Fibroblast of peridontal ligament (primary cell): ENCODE results near the gene HABP2.

Experiments used
- DNase-seq: peaks from one replicate; pipeline ENCODE4 v3.0.0-alpha.2; 2010; ENCODE audit errors: extremely low read depth

The HABP2 gene

DNA sequence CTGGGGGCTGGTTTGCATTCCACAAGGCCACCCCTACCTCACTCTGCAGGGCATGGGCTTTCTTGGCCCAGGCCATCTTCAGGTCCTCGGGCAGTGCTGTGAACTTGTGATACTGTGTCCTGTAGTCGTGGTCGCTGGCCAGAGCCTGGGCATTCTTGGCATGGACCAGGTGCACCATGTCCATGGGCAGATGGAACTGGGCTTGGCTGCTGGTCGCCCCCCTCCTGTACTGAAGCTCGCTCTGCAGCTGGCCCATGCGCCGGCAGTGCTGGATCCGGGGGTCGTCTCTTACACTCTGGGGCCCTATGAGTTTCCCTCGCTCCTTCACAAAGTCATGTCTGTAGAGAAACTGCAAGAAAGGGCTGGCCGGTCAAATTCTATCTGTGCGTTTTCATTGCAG, 51.7 kb downstream of the HABP2 start:
- no peak for DNase-seq

DNA sequence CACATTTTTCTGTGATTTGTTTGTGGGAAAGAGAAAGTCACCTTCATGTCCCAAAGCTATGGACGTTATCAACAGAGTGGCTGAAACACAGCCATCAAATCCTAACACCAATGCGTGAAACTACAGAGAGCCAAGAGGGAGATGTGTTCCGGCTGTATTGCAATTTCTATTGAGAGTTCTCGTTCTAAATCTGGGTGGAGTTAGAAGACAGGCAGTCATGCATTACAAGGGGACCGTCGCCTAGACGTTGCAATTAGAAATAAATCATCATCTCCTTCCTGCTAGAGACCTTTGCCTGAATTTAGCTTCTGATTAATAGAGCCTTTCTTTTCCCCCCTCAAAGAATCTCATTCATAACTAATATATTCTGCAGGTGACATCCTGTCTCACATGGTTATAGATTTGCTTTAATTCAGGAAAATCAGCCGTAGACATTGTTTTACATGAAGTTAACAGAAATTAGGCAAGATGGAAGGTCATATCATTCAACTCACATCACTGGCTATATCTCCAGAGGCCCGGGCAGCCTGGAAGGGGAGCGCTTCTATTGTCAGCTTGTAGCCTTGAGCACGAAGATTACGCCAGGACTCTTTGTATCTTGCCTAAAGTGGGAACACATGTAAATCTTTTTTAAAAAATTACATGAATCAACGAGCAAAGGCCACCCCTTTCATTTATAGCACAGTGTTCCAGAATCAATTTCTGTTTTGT, 52.6 kb downstream of the HABP2 start:
- DNase-seq = no peak

DNA sequence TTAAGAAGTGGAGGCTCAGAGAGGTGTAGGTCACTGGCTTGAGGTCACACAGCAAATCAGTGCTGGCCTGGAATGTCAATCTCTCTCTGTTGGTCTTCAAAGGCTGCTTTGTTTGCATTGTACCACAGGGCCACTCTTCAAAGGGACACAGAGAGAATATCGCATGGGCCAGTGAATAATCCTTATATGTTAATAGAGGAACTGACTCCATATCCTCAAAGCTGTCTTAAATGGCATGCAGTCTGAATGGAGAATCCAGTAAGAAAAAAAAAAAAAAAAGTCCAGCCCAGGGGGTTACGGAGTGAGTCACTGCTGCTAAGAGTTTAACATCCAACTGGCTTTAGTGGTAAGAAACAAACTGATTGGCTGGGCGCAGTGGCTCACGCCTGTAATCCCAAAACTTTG, 56.9 kb downstream of the HABP2 start:
- DNase-seq = peak; percentile 7

DNA sequence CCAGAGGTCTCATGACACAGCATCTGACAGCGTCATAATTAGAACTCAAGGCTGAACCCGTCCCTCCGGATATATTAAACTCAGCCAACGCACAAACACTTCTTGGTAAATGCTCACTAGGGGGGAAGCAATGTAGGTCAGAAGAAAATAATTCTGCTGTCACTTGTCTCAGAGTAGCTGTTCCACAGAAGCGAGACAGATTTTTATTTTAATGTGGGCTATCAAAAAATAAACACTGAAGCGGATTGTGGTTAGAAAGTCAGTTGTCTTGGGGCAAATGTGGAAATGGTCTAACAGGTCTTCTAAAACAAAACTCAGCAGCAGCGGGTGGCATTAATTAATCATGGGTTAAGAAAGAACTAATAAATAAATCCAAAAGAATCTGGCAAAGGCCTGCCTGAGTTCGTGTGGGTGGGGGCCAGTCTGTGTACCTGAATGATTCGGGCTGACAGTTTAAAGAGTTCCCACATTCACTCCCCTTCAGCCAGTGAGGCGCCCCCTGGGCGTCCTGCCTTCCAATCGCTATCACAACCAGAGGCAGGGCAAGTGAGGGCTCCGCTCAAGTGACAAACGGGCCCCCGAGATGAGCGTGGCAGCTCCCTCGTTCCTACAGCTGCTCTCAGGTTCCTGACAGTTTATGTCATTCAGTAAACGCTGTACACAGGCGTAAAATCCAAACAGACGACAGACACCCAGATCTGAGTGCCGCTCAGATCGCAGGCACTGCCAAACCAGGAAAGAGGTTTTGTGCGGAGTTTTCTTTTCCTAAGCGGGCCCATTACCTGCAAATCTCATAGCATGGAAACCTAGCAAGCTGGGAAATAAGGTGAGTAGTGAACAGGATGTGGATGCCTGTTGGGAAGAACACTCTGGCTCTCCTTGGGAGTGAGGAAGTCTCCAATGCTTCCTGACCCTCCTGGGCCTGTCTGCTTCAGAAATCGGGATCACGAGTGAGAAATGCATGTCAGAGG, 58.1 kb downstream of the HABP2 start:
- DNase-seq = no peak

DNA sequence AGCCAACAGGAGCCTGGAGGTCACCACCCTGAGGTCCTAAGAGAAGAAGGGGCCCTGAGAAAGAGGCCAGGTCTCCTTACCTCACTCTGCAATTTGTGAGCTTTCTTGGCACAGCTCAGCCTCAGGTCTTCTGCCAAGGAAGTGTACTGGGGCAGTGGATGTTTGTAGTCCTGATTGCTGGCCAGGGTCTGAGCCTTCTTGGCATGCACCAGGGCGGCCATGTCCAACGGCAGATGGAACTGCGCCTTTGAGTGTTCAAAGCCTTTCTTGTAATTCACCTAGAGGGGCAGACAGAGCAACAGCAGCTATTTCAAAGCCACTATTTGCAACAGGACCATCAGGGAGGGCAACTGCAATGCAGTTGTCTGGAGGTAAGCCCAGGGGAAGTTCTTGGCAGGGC, 59.3 kb downstream of the HABP2 start:
- DNase-seq = no peak

DNA sequence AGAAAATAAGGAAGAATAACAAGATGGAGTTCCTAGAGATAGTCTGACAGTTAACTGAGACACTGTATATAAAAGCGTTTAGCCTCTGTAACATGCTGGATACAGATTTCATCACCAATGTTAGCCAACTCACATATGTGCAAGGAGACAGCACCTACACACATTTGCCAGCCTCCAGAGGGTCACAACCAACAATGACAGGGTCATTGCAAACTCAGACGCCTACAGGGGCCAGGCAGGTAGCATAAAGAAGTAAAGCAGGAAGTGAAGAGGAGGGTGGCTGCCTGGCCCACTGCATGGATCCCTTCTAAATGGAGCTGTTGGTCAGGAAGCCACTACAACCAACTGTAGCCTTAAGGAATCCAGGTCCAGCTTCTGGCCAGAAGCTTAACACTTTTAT, 60.6 kb downstream of the HABP2 start:
- DNase-seq = no peak

DNA sequence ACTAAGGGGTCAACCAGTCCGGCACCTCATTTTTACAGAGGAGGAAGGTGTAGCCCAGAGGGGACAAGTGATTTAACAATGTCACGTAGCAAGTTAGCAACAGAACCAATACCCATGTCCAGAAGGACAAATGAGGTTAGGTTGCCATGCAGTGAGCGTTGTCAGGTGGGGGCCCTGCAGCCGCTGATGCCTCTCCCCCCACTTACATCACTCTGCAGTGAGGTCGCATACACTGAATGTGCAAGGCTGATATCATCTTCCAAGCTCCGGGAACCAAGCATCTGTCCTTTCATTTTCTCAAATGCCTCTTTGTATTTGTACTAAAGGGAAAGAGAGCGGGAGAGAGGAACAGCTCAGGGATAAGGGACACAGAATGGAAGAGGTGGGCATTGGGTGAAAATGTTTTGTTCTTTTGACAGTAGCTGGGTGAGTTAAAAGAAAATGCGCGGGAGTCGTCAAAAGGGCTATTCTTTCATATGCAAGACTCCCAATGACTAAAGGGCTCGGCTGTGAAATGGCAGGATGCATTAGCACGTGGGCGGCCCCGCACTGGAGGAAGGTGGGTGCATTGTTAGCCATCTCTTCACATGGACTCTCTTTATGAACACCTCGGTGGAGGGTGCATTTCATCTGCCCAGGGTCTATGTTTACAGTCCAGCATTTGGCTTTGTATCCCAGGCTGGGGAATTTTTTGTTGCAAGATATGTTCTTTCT, 61.3 kb downstream of the HABP2 start:
- no peak for DNase-seq

DNA sequence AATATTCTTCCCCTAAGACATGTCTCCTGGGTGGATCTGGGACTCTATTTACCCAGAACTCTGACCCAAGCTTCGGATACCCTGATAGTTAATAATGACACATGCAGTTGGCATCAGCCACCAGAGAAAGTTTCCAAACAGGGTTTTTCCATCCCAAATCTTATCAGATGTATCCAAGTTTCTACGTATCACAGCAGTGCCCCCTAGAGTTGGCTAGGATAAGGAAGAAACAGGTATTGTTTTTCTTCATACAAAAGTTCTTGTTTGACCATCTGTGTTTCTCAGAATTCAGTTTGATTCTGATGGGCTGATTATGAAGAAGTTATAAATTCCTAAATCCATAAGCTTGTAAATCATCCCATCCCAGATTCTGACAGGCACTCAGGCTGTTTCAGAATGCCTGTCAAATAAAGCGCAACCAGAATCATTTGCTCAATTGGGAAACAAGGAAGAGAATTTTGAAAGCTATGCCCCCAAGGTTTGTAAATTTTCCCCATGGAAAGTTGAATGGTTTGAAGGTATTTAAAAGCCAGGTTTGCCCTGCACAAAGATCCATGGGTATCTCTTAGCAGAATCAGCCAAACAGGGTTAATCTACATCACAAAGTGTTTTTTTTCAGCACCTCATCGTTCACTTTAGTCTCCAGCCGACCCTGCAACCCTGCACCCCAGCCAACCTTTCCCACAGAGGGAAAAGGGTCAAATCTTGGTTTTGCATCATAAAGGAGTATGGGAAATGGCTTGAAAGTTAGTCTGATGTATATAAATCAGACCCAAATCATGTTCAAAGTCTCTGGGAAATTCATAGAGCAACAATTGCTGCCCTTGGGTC, 63.6 kb downstream of the HABP2 start:
- DNase-seq = no peak

DNA sequence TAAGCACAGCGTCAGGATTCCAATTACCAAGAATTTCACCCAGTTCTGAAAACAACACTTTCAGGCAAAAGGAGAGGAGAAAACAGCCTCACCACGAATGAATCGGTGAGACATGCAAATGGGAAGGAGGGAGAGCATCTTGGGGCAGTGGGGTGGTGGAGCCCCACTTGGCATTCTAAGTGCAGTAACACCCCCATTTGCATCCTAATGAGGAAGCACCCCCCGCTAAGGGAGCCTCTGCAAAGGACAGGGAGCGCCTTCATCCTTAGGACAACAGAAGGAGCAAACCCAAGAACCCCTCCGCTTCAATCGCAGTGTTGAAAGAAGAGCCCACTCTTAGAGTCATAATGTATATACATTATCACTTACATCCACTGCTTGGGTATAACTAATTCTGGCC, 64.2 kb downstream of the HABP2 start:
- DNase-seq = no peak

DNA sequence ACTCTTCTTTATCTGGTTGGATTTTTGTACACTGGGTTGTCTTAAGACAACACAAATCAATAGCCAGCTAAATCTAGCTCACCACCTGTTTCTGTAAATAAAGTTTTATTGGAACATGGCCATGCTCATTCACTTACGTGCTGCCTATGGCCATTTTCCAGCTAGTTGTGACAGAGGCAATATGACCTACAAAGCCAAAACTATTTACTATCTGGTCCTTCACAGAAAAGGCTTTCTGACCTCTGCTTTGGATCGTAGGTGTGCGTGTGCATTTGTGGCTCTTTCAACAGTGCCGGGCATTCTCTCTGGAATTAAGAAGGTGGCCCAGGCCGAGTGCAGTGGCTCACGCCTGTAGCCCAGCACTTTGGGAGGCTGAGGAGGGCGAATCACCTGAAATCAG, 65.5 kb downstream of the HABP2 start:
- no peak for DNase-seq

DNA sequence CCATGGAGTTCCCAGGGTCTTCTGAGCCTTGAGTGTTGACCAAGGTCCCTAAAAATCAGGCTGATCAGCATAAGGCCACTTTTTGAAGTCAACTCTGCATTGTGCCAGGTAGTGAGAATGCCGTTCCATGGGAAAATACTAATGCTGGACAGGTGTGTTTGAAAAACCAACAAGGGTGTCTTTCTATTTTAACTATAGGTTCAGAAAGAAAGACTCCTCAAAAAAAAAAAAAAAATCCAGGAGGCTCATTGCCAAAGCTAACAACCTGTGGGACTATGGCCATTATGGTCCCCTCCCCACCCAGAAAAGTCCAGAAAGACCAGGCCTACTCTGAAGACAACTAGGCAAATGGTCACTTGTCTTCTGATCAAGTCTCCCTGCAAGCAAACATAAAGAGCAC, 66.5 kb downstream of the HABP2 start:
- DNase-seq = no peak

DNA sequence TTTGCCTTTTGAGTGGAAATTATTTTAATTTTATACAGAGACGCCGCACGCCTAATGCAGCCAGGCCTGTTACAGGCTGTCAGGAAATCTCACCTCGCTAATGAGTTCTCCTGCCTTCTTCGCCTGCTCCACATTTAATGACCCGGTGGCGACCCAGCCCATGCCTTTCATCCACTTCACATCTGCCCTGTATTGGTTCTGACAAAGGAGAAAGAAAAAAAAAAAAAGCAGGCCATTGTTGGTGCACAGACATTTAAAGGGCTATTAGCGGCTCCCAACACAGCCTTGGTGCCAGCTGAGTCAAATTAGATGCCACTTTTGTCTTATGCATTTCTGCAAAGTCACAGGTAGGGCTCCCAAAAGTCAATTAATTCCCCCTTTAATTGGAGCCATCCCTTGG, 67.7 kb downstream of the HABP2 start:
- no peak for DNase-seq

DNA sequence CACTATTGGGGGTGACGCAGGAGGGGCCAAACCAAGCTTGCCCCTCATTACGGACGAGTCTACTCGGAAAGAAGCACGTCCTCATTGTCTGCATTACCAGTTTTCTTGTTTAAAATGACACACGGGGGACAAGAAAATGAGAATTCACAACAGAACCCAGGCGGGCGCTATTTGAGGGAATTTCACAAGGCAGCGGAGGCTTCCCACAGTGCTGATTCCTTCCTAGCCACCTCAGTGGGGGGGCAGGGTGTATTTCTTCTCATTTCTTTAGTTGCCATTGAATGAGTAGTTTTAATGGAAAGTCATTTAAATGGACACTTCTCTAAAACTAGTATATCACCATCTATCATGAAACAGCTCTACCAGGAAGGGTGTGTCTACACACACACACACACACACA, 68.1 kb downstream of the HABP2 start:
- no peak for DNase-seq

DNA sequence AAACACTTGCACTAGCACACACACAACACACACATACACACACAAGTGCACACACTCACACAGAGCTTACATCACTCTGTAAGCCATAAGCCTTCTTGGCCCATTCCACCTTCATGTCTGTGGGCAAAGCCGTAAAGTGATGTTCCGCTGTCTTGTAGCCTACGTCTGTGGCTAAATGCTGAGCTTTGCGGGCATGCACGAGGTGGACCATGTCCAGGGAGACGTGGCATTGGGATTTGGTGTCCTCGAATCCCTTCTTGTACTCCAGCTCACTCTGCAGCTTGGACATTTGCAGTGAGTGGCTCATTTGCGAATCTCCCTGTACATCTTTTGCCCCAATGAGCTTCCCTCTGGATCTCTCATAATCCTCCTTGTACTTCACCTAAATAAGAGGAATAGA, 68.9 kb downstream of the HABP2 start:
- DNase-seq = no peak

DNA sequence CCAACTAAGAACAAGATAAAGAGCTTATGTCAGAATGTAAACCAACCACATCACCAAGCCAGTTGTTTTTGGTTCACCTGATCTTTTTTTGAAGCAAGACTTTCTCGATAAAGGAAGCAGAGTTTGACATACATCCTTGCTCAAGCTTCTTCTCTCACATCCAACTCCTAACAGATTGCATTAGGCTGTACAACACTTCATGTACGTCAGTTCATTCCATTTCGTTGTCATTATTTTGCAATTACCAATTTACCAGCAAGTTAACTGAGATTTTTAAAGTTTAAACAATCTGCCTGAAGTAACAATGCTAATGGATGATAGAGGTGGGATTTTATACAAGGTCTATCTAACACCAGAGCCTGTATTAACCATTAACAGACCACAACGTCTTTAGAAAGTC, 70.0 kb downstream of the HABP2 start:
- no peak for DNase-seq

DNA sequence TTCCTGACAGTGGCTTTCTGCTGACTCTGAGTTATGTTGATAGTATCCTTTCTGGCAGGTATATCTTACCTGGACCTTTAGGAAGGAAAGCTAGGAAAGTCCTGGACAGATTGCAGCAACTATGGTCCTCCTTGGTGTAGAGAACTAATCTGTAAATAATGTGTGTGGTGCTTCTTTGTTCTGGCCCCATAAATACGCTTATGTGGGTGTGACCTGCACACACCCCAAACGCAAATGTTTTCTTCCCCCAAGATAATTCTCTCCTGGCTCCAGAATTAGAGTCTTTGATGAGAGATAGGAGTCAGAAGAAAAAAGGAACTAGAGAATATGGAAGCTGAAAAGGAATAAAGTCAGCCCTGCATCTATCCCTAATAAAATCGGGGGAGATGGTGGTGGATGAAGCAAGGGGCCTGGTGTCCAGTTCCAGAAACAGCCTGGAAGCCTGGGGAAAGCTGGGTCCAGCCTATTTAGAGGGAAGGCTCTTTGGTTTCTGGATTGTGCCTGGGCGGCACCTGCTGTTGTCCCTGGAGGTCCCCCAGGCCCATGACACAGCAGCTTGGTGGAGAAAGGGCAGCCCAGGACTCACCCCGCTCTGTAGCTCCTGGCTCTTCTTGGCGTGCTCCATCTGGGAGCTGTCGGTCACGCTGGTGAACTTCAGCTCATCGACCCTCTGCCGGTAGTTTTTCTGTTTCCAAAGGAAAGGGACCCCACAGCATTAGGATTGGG, 72.8 kb downstream of the HABP2 start:
- DNase-seq = no peak

DNA sequence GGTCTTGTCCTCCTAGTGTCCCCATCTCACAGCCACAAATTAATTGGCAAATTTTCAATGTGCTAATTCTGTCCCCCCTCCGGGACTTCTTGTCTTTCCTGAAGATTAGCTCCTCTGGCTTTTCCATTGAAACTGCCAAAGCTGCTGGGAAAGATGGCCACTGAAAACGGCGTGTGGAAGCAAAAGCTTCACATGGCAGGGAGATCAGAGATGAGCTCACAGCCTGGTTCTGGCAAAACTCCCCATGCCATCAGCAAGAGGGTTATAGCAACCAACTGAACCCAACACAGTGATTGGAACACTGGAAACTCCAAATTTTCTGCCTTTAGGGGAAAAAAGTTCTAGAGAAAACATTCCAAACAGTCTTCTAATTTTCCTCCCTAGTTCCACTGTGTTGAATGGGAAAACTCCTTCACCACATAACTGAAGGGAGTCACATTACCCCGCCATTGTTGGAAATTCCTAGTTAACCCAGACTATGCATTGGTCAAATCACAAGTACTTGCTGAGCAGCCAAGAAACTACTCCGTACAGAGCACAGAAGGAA, 74.0 kb downstream of the HABP2 start:
- no peak for DNase-seq

DNA sequence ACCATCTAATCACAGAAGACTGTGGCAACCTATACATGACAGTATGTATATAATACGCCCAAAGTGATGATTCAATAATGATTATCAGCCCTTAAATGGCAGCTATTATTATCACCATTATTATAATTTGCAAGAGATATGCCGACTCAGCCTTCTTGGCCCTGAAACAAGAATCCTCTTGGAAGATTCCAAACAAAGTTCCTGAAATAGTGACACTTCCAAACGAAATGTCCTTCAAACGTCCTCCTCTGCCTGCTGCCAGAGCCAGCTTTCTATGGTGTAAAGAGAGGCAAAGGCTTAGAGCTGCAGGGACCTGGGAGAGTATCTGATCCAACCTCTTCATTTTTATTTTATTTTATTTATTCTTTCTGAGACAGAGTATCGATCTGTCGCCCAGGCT, 75.0 kb downstream of the HABP2 start:
- no peak for DNase-seq

DNA sequence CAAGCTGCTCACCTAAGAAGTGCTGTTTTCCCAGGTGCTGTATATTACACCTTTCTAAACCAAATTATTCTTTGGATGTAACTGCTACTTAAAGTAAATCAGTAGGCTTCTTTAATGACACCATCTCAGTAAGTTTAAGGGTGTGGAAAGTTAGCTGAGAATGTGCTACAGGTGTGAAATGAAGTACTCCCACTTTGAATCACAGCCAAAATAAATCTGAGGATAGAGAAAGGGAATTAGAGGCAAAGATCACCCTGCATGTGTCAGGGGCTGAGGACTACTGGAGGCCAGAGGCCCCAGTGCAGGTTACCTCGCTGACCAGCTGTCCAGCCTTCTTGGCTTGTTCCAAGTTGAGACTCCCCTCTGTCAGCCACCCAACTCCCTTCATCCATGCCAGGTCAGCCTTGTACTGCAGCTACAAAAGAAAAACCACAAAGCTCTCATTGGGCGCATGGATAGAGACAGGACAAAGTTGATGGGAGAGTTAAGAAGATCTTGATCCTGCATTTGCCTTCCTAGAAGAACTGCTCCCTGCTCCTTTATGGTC, 75.8 kb downstream of the HABP2 start:
- DNase-seq = no peak

DNA sequence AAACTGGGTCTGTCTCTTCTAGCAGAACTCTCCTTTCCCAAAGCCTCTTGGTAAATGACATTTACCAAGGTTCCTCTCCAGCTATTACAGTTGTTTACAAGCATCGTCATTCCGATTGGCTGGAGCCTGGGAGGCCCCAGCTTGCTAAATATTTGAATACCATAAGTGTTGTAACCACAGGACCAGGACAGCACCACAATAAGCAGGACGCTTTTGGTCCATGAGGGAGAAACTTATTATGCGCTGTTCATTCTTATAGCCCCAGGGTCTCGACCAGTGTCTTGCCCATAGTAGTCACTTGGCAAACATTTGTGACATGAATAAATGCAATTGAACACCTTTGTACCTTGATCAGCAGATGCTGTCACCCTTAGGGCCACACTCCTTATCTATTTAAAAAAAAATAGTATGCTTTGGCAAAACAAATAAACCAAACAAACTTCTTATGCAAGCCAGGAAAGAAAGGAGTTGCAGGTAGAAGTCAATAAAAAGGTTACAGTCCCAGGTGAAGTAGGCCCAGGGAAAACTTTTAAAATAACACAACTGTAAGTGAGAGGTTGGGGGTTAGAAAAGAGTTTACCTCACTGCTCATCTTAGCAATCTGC, 78.2 kb downstream of the HABP2 start:
- DNase-seq = no peak
